Measurements from ENCODE around the gene KCNAB1. TPM values are rescaled to one million over a fixed set of nuclear protein-coding genes. Genes with fewer than 3 reads are reported as not detected.
A peak's percentile ranks its signal among the peaks of the same experiment; 100 is the strongest.

The KCNAB1 gene
- total RNA-seq, 1 donor from 2014 or later = not detected

- Mint-ChIP-seq H3K36me3 (ENCODE audit: low read depth) (no peaks in the 10 kb centered on the region), H3K27me3 (peaks cover 16% of the 10 kb centered on the region), H3K4me3 (no peak overlapping the region), H3K27ac (no peak overlapping the region), H3K4me1 (no peaks in the 10 kb centered on the region), H3K9me3 (no peaks in the 10 kb centered on the region)
- no peak for TF ChIP-seq CTCF (IDR thresholded peaks at IDR 0.05)
- ChIA-PET POLR2A (interaction anchor here (0.7 kb wide), 1 partner anchor 24 kb away, joined by 3 read pairs; no protein-coding TSS in a partner anchor), CTCF (interaction anchor here (0.9 to 8.6 kb wide), 4 partner anchors 34 to 356 kb away, joined by 3 to 124 read pairs (median 28); no protein-coding TSS in a partner anchor)
- DNase-seq = no peak
- ATAC-seq (ENCODE audit: low read depth) = no peak
- intact Hi-C loops (cut with micrococcal nuclease) = loop anchor here (5.0 kb wide), 1 partner anchor 1155 kb away; no protein-coding TSS in a partner anchor
Measured at GRCh38 chr3:156507285-156507684, 386.9 kb downstream of the KCNAB1 start.

DNA sequence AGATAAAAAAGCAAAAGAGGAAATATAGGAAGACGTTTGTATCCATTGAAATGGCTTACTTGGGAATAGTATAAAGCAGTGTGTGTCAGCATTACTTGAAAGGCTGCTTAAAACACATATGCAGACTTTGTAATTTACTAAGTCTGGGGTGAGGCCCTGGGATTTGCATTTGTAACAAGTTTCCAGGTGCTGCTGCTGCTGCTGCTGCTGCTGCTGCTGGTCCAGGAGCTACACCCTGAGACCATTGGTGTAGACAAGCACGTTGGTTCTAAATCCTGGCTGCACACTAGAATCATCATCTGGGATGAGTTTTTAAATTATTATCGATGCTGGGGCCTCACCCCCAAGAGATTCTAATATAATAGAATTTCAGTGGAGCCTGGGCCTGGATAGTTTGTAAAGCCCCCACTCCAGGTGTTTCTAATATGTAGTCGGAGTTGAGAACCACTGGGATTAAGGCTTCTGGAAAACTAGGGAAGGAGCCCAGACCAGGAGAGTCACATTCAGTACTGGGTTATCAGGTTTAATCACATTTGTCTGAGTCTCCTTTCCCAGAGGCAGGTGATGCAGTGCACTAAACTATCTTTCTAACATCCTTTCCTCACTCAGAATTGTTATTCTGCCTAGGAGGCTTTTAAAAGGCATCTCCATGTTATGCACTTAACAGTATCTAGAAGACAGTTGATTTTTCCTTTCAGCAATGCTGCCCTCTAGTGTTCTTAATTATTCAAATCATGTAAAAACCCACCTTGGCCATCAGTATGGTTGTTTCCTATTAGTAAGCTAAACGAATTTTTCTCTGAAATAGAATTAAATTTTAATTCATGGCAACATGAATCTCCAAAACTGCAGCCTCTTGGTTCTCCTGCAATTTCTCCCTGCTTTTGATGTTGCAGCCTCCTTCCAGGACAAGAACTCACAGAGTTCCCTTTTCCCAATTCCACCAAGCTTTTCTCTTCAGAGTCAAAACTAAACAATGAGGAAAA lies 389.1 kb downstream of the KCNAB1 start:
- peak; percentile 21 for TF ChIP-seq CTCF (IDR thresholded peaks at IDR 0.05)
- no peaks in the 10 kb centered on the region for H3K4me1 Mint-ChIP-seq
- no peak overlapping the region for H3K27ac Mint-ChIP-seq
- ChIA-PET CTCF (interaction anchor here (0.7 to 8.6 kb wide), 28 partner anchors 9 to 734 kb away, joined by 3 to 124 read pairs (median 5); partner anchors contain the start of gene C3orf33), POLR2A (no interaction called here)
- H3K9me3 Mint-ChIP-seq = no peaks in the 10 kb centered on the region
- no peak overlapping the region for H3K4me3 Mint-ChIP-seq
- H3K36me3 Mint-ChIP-seq (ENCODE audit: low read depth) = no peaks in the 10 kb centered on the region
- H3K27me3 Mint-ChIP-seq = peaks cover 16% of the 10 kb centered on the region
- DNase-seq (no peak), ATAC-seq (ENCODE audit: low read depth) (peak; percentile 58)
- intact Hi-C loops (cut with micrococcal nuclease) = loop anchor here (1.0 to 5.0 kb wide), 11 partner anchors 25 to 1157 kb away; partner anchors contain the start of gene C3orf33

DNA sequence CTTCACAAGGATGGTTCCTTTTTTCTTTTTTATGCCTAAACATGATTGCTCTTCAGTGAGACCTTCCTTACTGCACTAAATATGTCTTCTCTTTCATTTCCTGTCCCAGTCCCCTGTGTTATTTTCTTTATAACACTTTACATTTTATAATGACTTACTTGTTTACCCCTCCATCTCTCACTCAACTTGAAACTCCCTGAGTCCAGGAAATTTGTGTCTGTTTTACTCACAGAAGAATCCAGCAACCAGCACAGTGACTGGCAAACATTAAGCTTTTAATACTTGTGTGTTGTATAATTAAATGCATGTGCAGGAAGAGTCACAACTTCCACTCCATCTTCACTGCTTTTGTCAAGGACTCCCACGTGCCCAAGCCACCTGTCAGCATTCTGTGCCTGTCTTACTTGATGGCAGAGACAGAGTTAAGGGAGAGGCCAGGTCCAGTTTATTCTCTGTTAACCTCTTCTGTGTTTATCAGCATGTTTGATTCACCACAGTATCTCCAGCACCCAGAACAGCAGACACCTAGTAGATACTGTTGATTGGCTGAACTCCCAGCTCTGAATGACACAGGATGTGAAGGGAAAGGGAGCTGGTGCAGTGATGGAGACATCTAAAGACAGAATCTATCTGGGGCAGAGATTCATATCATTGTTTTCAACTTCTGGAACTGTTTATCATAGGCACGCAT lies 391.8 kb downstream of the KCNAB1 start:
- Mint-ChIP-seq H3K36me3 (ENCODE audit: low read depth) (no peaks in the 10 kb centered on the region), H3K4me3 (no peak overlapping the region), H3K27ac (no peak overlapping the region), H3K27me3 (peaks cover 8% of the 10 kb centered on the region), H3K9me3 (no peaks in the 10 kb centered on the region), H3K4me1 (no peaks in the 10 kb centered on the region)
- ATAC-seq (ENCODE audit: low read depth) = no peak
- ChIA-PET CTCF (interaction anchor here (0.8 kb wide), 1 partner anchor 362 kb away, joined by 3 read pairs; no protein-coding TSS in a partner anchor), POLR2A (no interaction called here)
- intact Hi-C loops (cut with micrococcal nuclease) = no loop called here
- no peak for DNase-seq
- no peak for TF ChIP-seq CTCF (IDR thresholded peaks at IDR 0.05)

- ATAC-seq (ENCODE audit: low read depth) = no peak
- ChIA-PET CTCF (interaction anchor here (1.5 kb wide), 1 partner anchor 64 kb away, joined by 5 read pairs; no protein-coding TSS in a partner anchor), POLR2A (no interaction called here)
- no peak overlapping the region for H3K27ac Mint-ChIP-seq
- H3K4me1 Mint-ChIP-seq = no peaks in the 10 kb centered on the region
- TF ChIP-seq CTCF (IDR thresholded peaks at IDR 0.05) = no peak
- intact Hi-C loops (cut with micrococcal nuclease) = no loop called here
- H3K27me3 Mint-ChIP-seq = peaks cover 9% of the 10 kb centered on the region
- no peaks in the 10 kb centered on the region for H3K36me3 Mint-ChIP-seq (ENCODE audit: low read depth)
- H3K4me3 Mint-ChIP-seq = no peak overlapping the region
- H3K9me3 Mint-ChIP-seq = no peaks in the 10 kb centered on the region
- no peak for DNase-seq
Measured at GRCh38 chr3:156513619-156514018, 393.2 kb downstream of the KCNAB1 start.

Data from activated B cell treated with CpG ODN at 0.5 μM for 24 hours (primary cell).